GM23338 (cell line): ENCODE measurements around the gene ARHGEF40. TPM values are rescaled to one million over a fixed set of nuclear protein-coding genes. Genes with fewer than 3 reads are reported as not detected.

ENCODE experiments used
- ATAC-seq: fragments of 200-7000 bp; cut with Tn5 transposase; 3 replicates; pipeline ENCODE4 v1.9.1; 2020
- DNase-seq: peaks from one replicate; pipeline ENCODE4 v3.0.0-alpha.2; 2015; ENCODE audit warnings: low spot score
- H2AFZ ChIP-seq: fragments of 200-600 bp; sonication (generic); 2 replicates; pipeline ENCODE4 v1.8.0; 2016; ENCODE audit warnings: antibody characterized with exemption, mild to moderate bottlenecking, moderate library complexity
- H3F3A ChIP-seq: fragments of 200-600 bp; sonication (generic); replicated peaks from 2 replicates; pipeline ENCODE4 v1.8.0; 2017; ENCODE audit warnings: antibody characterized with exemption, mixed run types, low read depth
- H3K27ac ChIP-seq: fragments of 200-600 bp; sonication (generic); 2 replicates; pipeline ENCODE4 v1.6.1; 2016; ENCODE audit warnings: low read depth
- H3K27me3 ChIP-seq: fragments of 200-600 bp; sonication (generic); 2 replicates; pipeline ENCODE4 v1.8.0; 2016; ENCODE audit warnings: mild to moderate bottlenecking, mixed run types, moderate library complexity; ENCODE audit not compliant: insufficient read depth
- H3K36me3 ChIP-seq: fragments of 200-600 bp; sonication (generic); 2 replicates; pipeline ENCODE4 v1.8.0; 2016; ENCODE audit warnings: mild to moderate bottlenecking; ENCODE audit not compliant: insufficient read depth
- H3K4me1 ChIP-seq: fragments of 200-600 bp; sonication (generic); 2 replicates; pipeline ENCODE4 v1.8.0; 2016; ENCODE audit warnings: mild to moderate bottlenecking, moderate library complexity; ENCODE audit not compliant: insufficient read depth
- H3K4me2 ChIP-seq: fragments of 200-600 bp; sonication (generic); 2 replicates; pipeline ENCODE4 v1.7.1; 2017; ENCODE audit warnings: mixed run types
- H3K4me3 ChIP-seq: fragments of 200-600 bp; sonication (generic); 2 replicates; pipeline ENCODE4 v1.6.1; 2016; ENCODE audit warnings: mixed run types
- H3K79me2 ChIP-seq: fragments of 200-600 bp; sonication (generic); replicated peaks from 2 replicates; pipeline ENCODE4 v1.8.0; 2017; ENCODE audit warnings: mild to moderate bottlenecking; ENCODE audit not compliant: insufficient read depth
- H3K9me2 ChIP-seq: fragments of 200-600 bp; sonication (generic); 2 replicates; pipeline ENCODE4 v1.8.0; 2017; ENCODE audit not compliant: insufficient read depth
- H4K20me1 ChIP-seq: fragments of 200-600 bp; sonication (generic); replicated peaks from 2 replicates; pipeline ENCODE4 v1.8.0; 2017; ENCODE audit warnings: mild to moderate bottlenecking; ENCODE audit not compliant: insufficient read depth
- H3K27ac Mint-ChIP-seq: 2 replicates; pipeline ENCODE4 v1.8.0; 2020; ENCODE audit warnings: inconsistent platforms, mild to moderate bottlenecking, moderate library complexity, mixed read lengths
- H3K27me3 Mint-ChIP-seq: 3 replicates; pipeline ENCODE4 v1.8.0; 2022; ENCODE audit warnings: low read depth, mild to moderate bottlenecking, moderate library complexity, mixed read lengths, inconsistent platforms; ENCODE audit not compliant: insufficient read depth, poor library complexity
- H3K36me3 Mint-ChIP-seq: 3 replicates; pipeline ENCODE4 v1.8.0; 2021; ENCODE audit warnings: low read depth, mild to moderate bottlenecking, inconsistent platforms, moderate library complexity, mixed read lengths
- H3K4me1 Mint-ChIP-seq: 3 replicates; pipeline ENCODE4 v1.8.0; 2020; ENCODE audit warnings: mild to moderate bottlenecking, inconsistent platforms, mixed read lengths
- H3K4me3 Mint-ChIP-seq: 3 replicates; pipeline ENCODE4 v1.8.0; 2021; ENCODE audit warnings: moderate library complexity, mild to moderate bottlenecking, inconsistent platforms, mixed read lengths
- H3K9me3 Mint-ChIP-seq: 3 replicates; pipeline ENCODE4 v1.8.0; 2020; ENCODE audit warnings: moderate library complexity, mild to moderate bottlenecking, inconsistent platforms, mixed read lengths
- CREB1 ChIP-seq: fragments of 250-450 bp; sonication (Bioruptor Pico); IDR thresholded peaks from 2 replicates; pipeline ENCODE4 v1.5.0; 2020; ENCODE audit warnings: low read depth, mild to moderate bottlenecking, moderate library complexity
- CTCF ChIP-seq, 2 experiments: fragments of 200-600 bp in 1 of 2; sonication (generic) in 1 of 2; conservative IDR thresholded peaks; 2 replicates each; pipeline versions ENCODE4 v1.5.1 to v1.6.1; 2016 to 2017; ENCODE audit warnings: antibody characterized with exemption in 2 of 2, low read depth in 2 of 2, mild to moderate bottlenecking in 2 of 2, moderate library complexity in 1 of 2
- EZH2 ChIP-seq: fragments of 200-600 bp; sonication (generic); IDR thresholded peaks from one replicate; pipeline ENCODE4 v1.8.0; 2017; ENCODE audit warnings: antibody characterized with exemption, mild to moderate bottlenecking, low read depth; ENCODE audit not compliant: unreplicated experiment
- EZH2phosphoT487 ChIP-seq: fragments of 200-600 bp; sonication (generic); IDR thresholded peaks from one replicate; pipeline ENCODE4 v1.8.1; 2018; ENCODE audit warnings: antibody characterized with exemption; ENCODE audit not compliant: unreplicated experiment
- JUNB ChIP-seq: IDR thresholded peaks from one replicate; pipeline ENCODE4 v1.6.1; 2016; ENCODE audit warnings: antibody characterized with exemption; ENCODE audit not compliant: unreplicated experiment
- NANOG ChIP-seq: IDR thresholded peaks from 2 replicates; pipeline ENCODE4 v1.6.1; 2016; ENCODE audit warnings: antibody characterized with exemption, borderline replicate concordance
- POLR2AphosphoS5 ChIP-seq: IDR thresholded peaks from 2 replicates; pipeline ENCODE4 v1.6.1; 2016; ENCODE audit warnings: antibody characterized with exemption, low read depth
- STAT1 ChIP-seq: IDR thresholded peaks from one replicate; pipeline ENCODE4 v1.6.1; 2016; ENCODE audit warnings: antibody characterized with exemption; ENCODE audit not compliant: unreplicated experiment
- ZNF114 ChIP-seq: fragments of 250-450 bp; sonication (Bioruptor Pico); IDR thresholded peaks from 2 replicates; pipeline ENCODE4 v1.5.0; 2020; ENCODE audit warnings: mild to moderate bottlenecking, moderate library complexity
- ZNF331 ChIP-seq: fragments of 250-450 bp; sonication (Bioruptor Pico); IDR thresholded peaks from 2 replicates; pipeline ENCODE4 v1.5.0; 2020; ENCODE audit warnings: low read depth, mild to moderate bottlenecking, moderate library complexity
- polyA plus RNA-seq: library from polyadenylated mRNA; unstranded; fragments of >200 nt; fragmentation: Nextera tagmentation; extraction: Ambion mirVana; gene quantifications from 2 replicates; pipeline ENCODE4 v1.2.1, GENCODE V29; 2016
- total RNA-seq: library from RNA; depleted of rRNA; stranded (reverse); fragments of >200 nt; shearing (Covaris generic); gene quantifications from 2 replicates; pipeline ENCODE4 v1.2.3, GENCODE V29; 2014
- TF ChIP-seq, protein P1 (sequence below): fragments of 250-450 bp; sonication (Bioruptor Pico); IDR thresholded peaks from 2 replicates; pipeline ENCODE4 v1.5.0; 2020; ENCODE audit warnings: mild to moderate bottlenecking, moderate library complexity
- TF ChIP-seq, protein P2 (sequence below): IDR thresholded peaks from 2 replicates; pipeline ENCODE4 v1.6.1; 2016; ENCODE audit warnings: antibody characterized with exemption
- TF ChIP-seq, protein P3 (sequence below): IDR thresholded peaks from one replicate; pipeline ENCODE4 v1.6.1; 2018; ENCODE audit warnings: antibody characterized with exemption; ENCODE audit not compliant: unreplicated experiment

ARHGEF40 gene
- total and polyA plus RNA-seq, 2 experiments from 2014 or later: 17.7 to 44.6 TPM

- Mint-ChIP-seq H3K4me1 (peaks cover 52% of the 10 kb centered on the region), H3K36me3 (peaks cover 88% of the 10 kb centered on the region), H3K27me3 (peaks cover 40% of the 10 kb centered on the region), H3K4me3 (no peak overlapping the region; the same call in 2 of the 3 replicates), H3K9me3 (peaks cover 11% of the 10 kb centered on the region; the same call in 2 of the 3 replicates), H3K27ac (peak overlapping the region; percentile 84; the same call in 1 of the 2 replicates)
- H3K27ac ChIP-seq: no peak overlapping the region
- H4K20me1 ChIP-seq: peaks cover 22% of the 10 kb centered on the region
- H3K79me2 ChIP-seq: peaks cover 8% of the 10 kb centered on the region
- H3K27me3 ChIP-seq: no peaks in the 10 kb centered on the region
- TF ChIP-seq, protein P1, sequence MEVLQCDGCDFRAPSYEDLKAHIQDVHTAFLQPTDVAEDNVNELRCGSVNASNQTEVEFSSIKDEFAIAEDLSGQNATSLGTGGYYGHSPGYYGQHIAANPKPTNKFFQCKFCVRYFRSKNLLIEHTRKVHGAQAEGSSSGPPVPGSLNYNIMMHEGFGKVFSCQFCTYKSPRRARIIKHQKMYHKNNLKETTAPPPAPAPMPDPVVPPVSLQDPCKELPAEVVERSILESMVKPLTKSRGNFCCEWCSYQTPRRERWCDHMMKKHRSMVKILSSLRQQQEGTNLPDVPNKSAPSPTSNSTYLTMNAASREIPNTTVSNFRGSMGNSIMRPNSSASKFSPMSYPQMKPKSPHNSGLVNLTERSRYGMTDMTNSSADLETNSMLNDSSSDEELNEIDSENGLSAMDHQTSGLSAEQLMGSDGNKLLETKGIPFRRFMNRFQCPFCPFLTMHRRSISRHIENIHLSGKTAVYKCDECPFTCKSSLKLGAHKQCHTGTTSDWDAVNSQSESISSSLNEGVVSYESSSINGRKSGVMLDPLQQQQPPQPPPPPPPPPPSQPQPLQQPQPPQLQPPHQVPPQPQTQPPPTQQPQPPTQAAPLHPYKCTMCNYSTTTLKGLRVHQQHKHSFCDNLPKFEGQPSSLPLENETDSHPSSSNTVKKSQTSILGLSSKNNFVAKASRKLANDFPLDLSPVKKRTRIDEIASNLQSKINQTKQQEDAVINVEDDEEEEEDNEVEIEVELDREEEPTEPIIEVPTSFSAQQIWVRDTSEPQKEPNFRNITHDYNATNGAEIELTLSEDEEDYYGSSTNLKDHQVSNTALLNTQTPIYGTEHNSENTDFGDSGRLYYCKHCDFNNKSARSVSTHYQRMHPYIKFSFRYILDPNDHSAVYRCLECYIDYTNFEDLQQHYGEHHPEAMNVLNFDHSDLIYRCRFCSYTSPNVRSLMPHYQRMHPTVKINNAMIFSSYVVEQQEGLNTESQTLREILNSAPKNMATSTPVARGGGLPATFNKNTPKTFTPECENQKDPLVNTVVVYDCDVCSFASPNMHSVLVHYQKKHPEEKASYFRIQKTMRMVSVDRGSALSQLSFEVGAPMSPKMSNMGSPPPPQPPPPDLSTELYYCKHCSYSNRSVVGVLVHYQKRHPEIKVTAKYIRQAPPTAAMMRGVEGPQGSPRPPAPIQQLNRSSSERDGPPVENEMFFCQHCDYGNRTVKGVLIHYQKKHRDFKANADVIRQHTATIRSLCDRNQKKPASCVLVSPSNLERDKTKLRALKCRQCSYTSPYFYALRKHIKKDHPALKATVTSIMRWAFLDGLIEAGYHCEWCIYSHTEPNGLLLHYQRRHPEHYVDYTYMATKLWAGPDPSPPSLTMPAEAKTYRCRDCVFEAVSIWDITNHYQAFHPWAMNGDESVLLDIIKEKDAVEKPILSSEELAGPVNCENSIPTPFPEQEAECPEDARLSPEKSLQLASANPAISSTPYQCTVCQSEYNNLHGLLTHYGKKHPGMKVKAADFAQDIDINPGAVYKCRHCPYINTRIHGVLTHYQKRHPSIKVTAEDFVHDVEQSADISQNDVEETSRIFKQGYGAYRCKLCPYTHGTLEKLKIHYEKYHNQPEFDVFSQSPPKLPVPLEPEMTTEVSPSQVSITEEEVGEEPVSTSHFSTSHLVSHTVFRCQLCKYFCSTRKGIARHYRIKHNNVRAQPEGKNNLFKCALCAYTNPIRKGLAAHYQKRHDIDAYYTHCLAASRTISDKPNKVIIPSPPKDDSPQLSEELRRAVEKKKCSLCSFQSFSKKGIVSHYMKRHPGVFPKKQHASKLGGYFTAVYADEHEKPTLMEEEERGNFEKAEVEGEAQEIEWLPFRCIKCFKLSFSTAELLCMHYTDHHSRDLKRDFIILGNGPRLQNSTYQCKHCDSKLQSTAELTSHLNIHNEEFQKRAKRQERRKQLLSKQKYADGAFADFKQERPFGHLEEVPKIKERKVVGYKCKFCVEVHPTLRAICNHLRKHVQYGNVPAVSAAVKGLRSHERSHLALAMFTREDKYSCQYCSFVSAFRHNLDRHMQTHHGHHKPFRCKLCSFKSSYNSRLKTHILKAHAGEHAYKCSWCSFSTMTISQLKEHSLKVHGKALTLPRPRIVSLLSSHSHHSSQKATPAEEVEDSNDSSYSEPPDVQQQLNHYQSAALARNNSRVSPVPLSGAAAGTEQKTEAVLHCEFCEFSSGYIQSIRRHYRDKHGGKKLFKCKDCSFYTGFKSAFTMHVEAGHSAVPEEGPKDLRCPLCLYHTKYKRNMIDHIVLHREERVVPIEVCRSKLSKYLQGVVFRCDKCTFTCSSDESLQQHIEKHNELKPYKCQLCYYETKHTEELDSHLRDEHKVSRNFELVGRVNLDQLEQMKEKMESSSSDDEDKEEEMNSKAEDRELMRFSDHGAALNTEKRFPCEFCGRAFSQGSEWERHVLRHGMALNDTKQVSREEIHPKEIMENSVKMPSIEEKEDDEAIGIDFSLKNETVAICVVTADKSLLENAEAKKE (CRISPR knock-in tag): no peak
- TF ChIP-seq ZNF114 (CRISPR knock-in tag) (no peak), JUNB (no peak), POLR2AphosphoS5 (no peak), EZH2phosphoT487 (no peak), STAT1 (no peak), ZNF331 (CRISPR knock-in tag) (no peak), EZH2 (no peak), CTCF (conservative IDR thresholded peaks at IDR 0.05; ENCODE audit: low read depth in 2 of 2) (no peak), CREB1 (CRISPR knock-in tag) (no peak), NANOG (no peak)
- TF ChIP-seq, protein P2, sequence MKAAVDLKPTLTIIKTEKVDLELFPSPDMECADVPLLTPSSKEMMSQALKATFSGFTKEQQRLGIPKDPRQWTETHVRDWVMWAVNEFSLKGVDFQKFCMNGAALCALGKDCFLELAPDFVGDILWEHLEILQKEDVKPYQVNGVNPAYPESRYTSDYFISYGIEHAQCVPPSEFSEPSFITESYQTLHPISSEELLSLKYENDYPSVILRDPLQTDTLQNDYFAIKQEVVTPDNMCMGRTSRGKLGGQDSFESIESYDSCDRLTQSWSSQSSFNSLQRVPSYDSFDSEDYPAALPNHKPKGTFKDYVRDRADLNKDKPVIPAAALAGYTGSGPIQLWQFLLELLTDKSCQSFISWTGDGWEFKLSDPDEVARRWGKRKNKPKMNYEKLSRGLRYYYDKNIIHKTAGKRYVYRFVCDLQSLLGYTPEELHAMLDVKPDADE: no peak
- TF ChIP-seq, protein P3, sequence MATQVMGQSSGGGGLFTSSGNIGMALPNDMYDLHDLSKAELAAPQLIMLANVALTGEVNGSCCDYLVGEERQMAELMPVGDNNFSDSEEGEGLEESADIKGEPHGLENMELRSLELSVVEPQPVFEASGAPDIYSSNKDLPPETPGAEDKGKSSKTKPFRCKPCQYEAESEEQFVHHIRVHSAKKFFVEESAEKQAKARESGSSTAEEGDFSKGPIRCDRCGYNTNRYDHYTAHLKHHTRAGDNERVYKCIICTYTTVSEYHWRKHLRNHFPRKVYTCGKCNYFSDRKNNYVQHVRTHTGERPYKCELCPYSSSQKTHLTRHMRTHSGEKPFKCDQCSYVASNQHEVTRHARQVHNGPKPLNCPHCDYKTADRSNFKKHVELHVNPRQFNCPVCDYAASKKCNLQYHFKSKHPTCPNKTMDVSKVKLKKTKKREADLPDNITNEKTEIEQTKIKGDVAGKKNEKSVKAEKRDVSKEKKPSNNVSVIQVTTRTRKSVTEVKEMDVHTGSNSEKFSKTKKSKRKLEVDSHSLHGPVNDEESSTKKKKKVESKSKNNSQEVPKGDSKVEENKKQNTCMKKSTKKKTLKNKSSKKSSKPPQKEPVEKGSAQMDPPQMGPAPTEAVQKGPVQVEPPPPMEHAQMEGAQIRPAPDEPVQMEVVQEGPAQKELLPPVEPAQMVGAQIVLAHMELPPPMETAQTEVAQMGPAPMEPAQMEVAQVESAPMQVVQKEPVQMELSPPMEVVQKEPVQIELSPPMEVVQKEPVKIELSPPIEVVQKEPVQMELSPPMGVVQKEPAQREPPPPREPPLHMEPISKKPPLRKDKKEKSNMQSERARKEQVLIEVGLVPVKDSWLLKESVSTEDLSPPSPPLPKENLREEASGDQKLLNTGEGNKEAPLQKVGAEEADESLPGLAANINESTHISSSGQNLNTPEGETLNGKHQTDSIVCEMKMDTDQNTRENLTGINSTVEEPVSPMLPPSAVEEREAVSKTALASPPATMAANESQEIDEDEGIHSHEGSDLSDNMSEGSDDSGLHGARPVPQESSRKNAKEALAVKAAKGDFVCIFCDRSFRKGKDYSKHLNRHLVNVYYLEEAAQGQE: no peak
- no peak overlapping the region for H3K4me2 ChIP-seq
- ATAC-seq (no peak), DNase-seq (no peak)
- H3K9me2 ChIP-seq: no peaks in the 10 kb centered on the region
- no peak overlapping the region for H2AFZ ChIP-seq
- peaks cover 20% of the 10 kb centered on the region for H3K4me1 ChIP-seq
- peaks cover 36% of the 10 kb centered on the region for H3F3A ChIP-seq
- H3K4me3 ChIP-seq: no peak overlapping the region
- peaks cover 22% of the 10 kb centered on the region for H3K36me3 ChIP-seq
Measured at GRCh38 chr14:21088687-21089086, 18.6 kb downstream of the ARHGEF40 start.
